Measurements from ENCODE around the gene DLG1.
A peak's percentile ranks its signal among the peaks of the same experiment; 100 is the strongest.
"Not testable (repeated sequence)": the region's sequence is repeated elsewhere in the genome, so short reads cannot be mapped to it uniquely, and the experiment has no call there.

The DLG1 gene

DNA sequence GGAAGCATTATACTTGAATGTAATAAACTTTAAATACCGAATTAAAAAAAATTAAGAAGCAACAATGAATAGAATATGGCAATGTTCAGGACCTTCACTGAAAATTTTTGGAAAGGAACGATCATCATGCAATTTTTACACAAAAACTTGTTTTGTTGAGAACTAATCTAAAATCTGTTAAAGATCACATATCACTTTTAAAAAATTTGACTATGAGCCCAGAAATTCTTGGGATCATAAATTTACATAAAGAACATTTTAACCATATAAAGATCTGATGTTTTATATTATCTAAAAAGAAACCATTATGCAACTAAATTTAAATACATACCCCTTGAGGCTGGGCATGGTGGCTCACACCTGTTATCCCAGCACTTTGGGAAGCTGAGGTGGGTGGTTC lies 192.6 kb downstream of the DLG1 start:
- no peak for DNase-seq

GRCh38 chr3:197104738-197105137 lies 193.7 kb downstream of the DLG1 start:
- DNase-seq, result no peak

- DNase-seq, result no peak
These were observed 194.6 kb downstream of the DLG1 start for GRCh38 chr3:197103766-197104165.

DNA sequence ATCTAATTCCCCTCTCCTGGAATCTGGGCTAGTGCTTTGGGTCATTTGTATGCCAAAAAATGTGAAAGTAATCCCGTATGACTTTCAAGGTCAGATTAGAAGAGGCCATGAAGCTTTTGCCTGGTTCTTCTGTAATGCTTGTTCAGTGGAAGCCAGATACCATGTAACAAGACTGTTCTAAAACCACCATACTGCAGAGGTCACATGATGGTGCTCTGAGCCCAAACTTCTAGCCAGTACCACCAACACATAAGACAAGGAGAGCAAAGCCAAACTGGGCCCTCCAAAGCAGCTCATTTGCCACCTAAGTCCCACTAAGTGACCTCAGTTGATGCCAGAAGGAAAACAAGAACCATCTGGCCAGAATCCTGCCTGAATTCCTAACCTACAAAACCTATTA lies 204.5 kb downstream of the DLG1 start:
- no peak for DNase-seq

GRCh38 chr3:197088370-197088769 lies 210.0 kb downstream of the DLG1 start:
- peak in 1 of 51 donors; percentile 21 for DNase-seq

DNA sequence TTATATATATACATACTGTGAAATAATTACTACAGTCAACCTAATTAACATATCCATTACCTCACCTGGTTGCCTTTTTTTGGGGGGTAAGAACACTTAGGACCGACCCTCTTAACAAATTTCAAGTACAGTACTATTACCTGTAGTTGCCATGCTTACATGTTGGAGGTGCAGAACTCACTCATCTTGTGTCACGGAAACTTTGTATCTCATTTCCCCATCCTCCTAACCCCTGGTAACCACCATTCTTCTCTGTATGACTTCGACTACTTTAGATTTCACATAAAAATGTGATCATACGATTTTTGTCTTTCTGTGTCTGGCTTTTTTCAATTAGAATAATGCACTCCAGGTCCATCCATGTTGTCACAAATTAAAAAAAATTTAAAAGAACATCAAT lies 213.3 kb downstream of the DLG1 start:
- DNase-seq, result no peak

- DNase-seq, result peak in 1 of 51 donors; percentile 7
These were observed 214.9 kb downstream of the DLG1 start for GRCh38 chr3:197083486-197083885.

- no peak for DNase-seq
These were observed 215.5 kb downstream of the DLG1 start for GRCh38 chr3:197082871-197083270.

GRCh38 chr3:197080344-197080743 lies 218.1 kb downstream of the DLG1 start:
- DNase-seq, result no peak

DNA sequence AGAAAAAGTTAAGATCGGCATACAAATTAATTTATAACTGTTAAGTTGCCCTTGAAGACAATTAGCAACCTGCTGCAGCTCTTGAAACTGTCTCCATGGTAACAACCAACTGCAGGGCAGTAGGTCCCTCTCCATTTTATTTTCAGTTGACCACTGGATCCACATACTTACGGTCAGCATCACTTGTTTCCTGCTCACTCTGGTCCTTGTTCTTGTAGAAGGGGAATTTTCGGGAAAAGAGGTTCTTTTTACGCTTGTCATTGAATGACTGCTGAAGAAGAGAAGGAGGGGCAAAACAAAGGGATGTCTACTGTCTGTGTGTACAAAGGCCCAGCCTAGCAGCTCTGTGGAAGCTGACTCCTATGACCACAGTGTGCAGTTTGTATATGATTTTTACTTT lies 222.0 kb downstream of the DLG1 start:
- peak in 1 of 51 donors; percentile 3 for DNase-seq

DNA sequence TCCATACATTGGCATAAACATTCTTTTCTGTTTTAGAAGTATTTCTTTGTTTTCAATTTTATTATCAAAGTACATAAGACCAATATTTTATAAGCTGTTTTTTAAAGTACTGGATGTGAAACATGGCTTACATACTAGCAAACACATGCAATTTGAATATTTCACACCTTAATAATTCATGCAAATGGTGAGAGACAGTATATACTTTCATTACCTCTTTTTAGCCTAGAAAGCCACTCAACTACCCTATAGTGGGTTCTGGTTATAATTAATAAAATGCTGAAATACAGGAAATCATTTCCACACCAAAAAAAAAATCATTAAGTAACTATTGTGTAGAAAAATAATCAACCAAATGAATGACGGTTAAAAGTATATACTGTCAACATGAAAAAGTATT lies 230.3 kb downstream of the DLG1 start:
- DNase-seq, result no peak

DNA sequence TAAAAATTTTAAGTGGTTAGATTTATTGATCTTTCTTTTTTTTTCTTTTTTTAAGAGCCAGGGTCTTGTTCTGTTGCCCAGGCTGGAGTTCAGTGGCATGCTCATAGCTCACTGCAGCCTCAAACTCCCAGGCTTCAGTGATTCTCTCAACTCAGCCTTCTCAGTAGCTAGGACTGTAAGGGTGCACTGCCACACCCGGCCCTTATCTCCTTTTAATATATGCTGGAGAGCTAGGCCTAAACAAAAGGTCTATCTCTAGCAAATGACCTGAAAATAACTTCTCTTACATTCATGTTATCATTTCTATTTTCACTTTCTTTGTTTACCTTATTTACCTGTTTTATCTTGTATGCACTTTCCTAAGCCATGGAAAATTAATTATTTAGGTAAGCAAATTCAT lies 233.6 kb downstream of the DLG1 start:
- no peak for DNase-seq

DNA sequence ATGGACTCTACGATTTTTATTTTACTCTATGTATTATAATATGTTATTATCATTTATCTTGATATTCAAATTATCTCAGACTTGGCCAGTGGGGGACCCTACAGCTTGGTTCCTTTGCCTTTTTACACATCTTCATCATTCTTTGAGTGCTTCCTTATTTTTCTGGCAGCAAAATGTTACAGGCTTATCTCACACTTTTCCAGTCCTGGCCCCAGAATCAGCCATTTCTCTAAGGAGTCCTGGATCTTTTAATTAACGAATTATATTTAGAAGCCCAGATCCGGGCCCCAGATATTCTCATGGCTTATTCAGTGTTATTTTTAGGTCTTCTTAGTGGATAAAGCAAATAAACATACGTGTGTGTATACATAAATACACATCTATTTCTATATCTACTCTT lies 236.0 kb downstream of the DLG1 start:
- no peak for DNase-seq

DNA sequence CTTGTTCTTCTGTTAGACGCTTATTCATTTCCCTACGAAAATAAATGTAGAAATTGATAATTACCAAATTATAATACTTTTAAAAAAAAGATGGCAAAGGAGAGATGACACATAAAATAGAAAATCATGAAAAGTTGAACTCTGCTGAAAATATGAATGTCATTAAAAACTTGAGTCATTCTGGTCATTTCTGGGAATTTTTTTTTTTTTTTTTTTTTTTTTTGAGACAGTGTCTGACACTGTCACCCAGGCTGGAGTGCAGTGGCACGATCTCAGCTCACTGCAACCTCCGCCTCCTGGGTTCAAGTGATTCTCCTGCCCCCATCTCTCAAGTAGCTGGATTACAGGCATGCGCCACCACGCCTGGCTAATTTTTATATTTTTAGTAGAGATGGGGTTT lies 246.8 kb downstream of the DLG1 start:
- not testable (repeated sequence) for DNase-seq

DNA sequence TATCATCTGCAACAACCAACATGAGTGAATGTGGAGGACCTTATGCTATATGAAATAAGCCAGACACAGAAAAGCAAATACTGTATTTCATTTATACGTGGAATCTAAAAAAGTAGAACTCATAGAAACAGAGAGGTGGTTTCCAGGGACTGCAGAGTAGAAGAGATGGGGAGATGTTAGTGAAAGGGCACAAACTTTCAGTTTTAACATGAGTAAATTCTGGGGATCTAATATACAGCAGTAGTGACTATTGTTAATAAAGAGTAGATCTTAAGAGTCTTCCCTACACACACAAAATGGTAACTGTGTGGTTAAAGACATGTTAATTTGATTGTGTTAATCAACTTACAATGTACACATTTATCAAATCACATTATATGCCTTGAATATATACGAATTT lies 247.9 kb downstream of the DLG1 start:
- no peak for DNase-seq

DNA sequence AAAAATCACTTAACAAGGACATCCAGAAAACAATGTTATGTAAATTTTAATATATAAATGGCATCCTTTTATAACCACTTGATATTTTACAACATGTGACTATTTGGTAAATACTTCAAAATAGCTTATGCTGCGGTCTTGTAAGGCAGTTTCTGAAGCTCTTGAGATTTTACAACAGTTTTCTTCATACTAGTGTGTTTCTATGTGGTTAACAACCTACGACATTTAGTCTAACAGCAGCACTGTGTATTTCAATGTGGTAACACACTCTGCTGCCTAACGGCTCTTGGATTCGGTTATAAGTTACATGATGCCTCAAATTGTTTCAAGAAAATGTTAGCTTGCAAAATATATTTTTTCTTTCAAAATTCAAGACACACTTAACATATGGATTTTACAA lies 255.9 kb downstream of the DLG1 start:
- DNase-seq, result no peak

DNA sequence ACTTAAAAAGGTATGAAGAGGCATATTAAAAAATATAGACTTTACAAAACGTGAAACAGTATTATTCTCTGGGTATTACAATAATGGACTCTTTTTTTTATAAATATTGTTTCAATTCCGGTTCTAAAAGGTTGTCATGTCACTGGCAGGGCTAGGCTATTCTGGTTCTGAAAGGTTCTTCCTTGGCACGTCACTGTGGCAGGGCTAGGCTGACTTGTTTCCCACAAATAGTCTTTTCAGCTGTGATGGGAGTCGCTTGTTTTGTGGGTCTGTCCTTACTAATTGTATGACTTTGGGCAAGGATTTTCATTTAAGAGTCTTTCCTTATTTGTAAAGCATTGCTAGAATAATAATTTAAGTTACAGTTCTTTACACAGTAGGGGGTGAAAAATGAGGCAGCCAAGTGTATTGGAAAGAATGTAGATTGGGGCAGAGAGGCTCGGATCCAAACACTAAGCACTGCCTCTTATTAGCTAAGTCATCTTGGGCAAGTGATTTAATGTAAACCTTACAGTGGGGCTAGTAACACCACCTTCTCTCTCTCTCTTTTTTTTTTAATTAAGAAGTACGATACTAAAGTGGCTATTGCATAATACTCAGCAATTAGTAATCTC lies 256.4 kb downstream of the DLG1 start:
- DNase-seq, result no peak

GRCh38 chr3:197040658-197041057 lies 257.8 kb downstream of the DLG1 start:
- DNase-seq, result no peak

DNA sequence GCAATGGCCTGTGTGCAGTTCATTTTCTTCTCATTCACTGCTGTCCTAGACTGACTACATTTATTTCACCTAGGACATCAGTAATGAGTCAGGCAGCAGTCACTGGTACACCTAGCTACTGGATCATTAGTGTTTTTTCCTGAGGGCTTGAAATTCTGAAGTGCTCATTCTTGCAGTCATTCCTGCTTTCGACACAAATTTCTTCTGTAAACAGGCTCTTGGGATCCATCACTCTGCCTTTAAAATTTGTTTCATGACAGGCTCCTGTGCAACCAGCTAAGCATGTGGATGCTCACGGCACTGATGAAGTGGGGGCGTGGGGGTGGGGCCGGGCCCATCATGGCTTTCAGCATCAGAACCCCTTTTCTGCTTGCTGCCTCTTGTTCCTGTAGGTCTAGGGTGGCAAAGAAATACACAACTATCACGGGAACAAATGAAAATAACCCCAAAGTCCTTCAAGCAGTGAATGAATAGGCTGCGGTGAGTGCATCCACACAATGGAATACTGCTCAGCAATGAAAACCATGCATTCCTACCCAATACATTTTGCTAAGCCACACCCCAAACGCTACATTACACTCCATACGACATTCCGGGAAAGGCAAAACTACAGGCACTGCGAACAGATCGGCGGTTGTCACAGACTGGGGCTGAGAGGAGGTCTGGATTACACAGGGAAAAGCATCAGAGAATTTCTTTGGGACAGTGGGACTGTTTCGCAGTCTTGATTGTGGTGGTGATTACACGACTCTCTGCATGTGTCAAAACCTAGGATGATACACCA lies 259.5 kb downstream of the DLG1 start:
- DNase-seq, result no peak

GRCh38 chr3:197035577-197035976 lies 262.8 kb downstream of the DLG1 start:
- DNase-seq, result no peak

DNA sequence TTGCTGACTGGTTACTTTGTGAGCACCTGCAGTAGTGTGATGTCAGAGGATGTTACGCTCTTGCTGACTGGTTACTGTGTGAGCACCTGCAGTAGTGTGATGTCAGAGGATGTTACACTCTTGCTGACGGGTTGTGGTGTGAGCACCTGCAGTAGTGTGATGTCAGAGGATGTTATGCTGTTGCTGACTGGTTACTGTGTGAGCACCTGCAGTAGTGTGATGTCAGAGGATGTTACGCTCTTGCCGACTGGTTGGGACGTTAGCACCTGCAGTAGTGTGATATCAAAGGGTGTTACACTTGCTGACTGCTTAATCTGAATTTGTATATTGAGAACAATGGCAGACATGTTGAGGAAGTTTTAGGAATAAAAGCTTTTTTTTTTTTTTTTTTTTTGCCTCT lies 263.6 kb downstream of the DLG1 start:
- not testable (repeated sequence) for DNase-seq

- not testable (repeated sequence) for DNase-seq
These were observed 264.6 kb downstream of the DLG1 start for GRCh38 chr3:197033764-197034163.
